Heart right ventricle (tissue), 16 donors: ENCODE results near the gene PADI4. TPM values are rescaled to one million over a fixed set of nuclear protein-coding genes. Genes with fewer than 3 reads are reported as not detected.
A peak's percentile ranks its signal among the peaks of the same experiment; 100 is the strongest.

Experiments
- ATAC-seq, 8 donors: fragments of 200-7000 bp; cut with Tn5 transposase; one replicate each; pipeline ENCODE4 v1.9.1; 2020; ENCODE audit warnings: mild to moderate bottlenecking in 8 of 8, moderate library complexity in 8 of 8, moderate number of reproducible peaks in 1 of 8
- DNase-seq, 2 donors: peaks; one replicate each; pipeline ENCODE4 v3.0.0-alpha.2; 2020
- H3K27ac ChIP-seq, 10 donors: fragments of 200-600 bp; sonication (generic) in 2 of 10; one replicate each; pipeline versions ENCODE4 v1.5.0 to v1.8.0; 2020 to 2022; ENCODE audit warnings: mild to moderate bottlenecking in 3 of 10
- H3K27me3 ChIP-seq, 7 donors: fragments of 200-600 bp; one replicate each; pipeline ENCODE4 v1.8.0; 2021 to 2022; ENCODE audit warnings: mild to moderate bottlenecking in 2 of 7
- H3K36me3 ChIP-seq, 9 donors: fragments of 200-600 bp; sonication (generic) in 1 of 9; one replicate each; pipeline versions ENCODE4 v1.5.0 to v1.8.0; 2020 to 2022; ENCODE audit warnings: mild to moderate bottlenecking in 2 of 9
- H3K4me1 ChIP-seq, 9 donors: fragments of 200-600 bp; sonication (generic) in 1 of 9; one replicate each; pipeline versions ENCODE4 v1.5.0 to v1.8.0; 2020 to 2022; ENCODE audit warnings: mild to moderate bottlenecking in 4 of 9
- H3K4me3 ChIP-seq, 10 donors: fragments of 200-600 bp; sonication (generic) in 2 of 10; one replicate each; pipeline versions ENCODE4 v1.5.0 to v1.8.0; 2020 to 2022; ENCODE audit warnings: mild to moderate bottlenecking in 7 of 10, moderate library complexity in 2 of 10
- H3K9me3 ChIP-seq, 11 donors: fragments of 200-600 bp in 10 of 11; sonication (generic) in 2 of 11; one replicate each; pipeline versions ENCODE4 v1.5.0 to v1.8.0; 2013 to 2022; ENCODE audit warnings: mild to moderate bottlenecking in 2 of 11, control low read depth in 1 of 11, moderate library complexity in 1 of 11
- CTCF ChIP-seq, 9 donors: fragments of 200-600 bp; sonication (generic) in 2 of 9; IDR thresholded peaks; one replicate each; pipeline versions ENCODE4 v1.5.0 to v1.8.0; 2021 to 2022; ENCODE audit warnings: antibody characterized with exemption in 9 of 9, mild to moderate bottlenecking in 5 of 9, moderate library complexity in 1 of 9
- WGBS, 2 donors: extraction: QIAGEN DNeasy Blood & Tissue Kit; methylation state at CpG; one replicate each; pipeline ENCODE4 v1.1.7; 2013; ENCODE audit warnings: inconsistent platforms in 1 of 2; 5-methylcytosine and 5-hydroxymethylcytosine counted together
- intact Hi-C, 10 donors: fragments of 100-400 bp; cut with DNase I; formaldehyde crosslinking; loops; one replicate each; pipeline versions ENCODE4 v1.11.1 to v1.14.2; 2022
- polyA plus RNA-seq, 2 donors: library from polyadenylated mRNA; stranded (reverse); fragments of 200-250 nt; gene quantifications; one replicate each; pipeline ENCODE4 v1.2.3, GENCODE V29; 2013
- total RNA-seq, 10 donors: library from RNA; stranded (reverse); fragmentation: NEBNext Ultra II Directional in 3 of 10; extraction: Animal tissue kit (Norgen Biotek cat#: 25700) in 3 of 10; gene quantifications; one replicate each; pipeline versions ENCODE4 v1.2.1 to v1.2.4, GENCODE V29; 2021 to 2023
- donor health status: Arrhythmogenic right ventricular cardiomyopathy.
- donor health status: ischemic (EF 13 %, LVEDD 7.1; RV severe dilation, severe dysfunction).
- donor health status: healthy with polysubstance abuse.
- donor health status: DM: no; HTN: yes; CAD: no.
- donor health status: DM: no; HTN: no; CAD: no.
- donor health status: ischemic (EF 25% LVEDD 6.9; RV normal size, moderate dysfunction).
- donor health status: ischemic (EF 25% LVEDD 5.7; RV mildly dilated, moderate dysfunction).
- donor health status: healthy.
- donor health status: DM: yes; HTN: yes; CAD: no.
- donor health status: Ischemic cardiomyopathy.
- donor health status: ischemic (EF 35%, LVEDD 5.7; RV mildly dilated, moderate dysfunction).
- donor health status: nonischemic (EF 11% LVEDD 7.7; RV severe dilation, severe dysfunction).
- donor health status: DM: yes; HTN: yes; CAD: no.
- donor health status: PGD.
- donor health status: ischemic (EF 29% LVEDD 5.4; RV normal size, mild dysfunction).
- donor health status: nonischemic (EF 23%, LVEDD 6.1; RV moderate dilation, normal function).

PADI4 gene
- total and polyA plus RNA-seq, 12 donors, result 0.06 to 3.0 (median 0.61) TPM; not detected in 2

DNA sequence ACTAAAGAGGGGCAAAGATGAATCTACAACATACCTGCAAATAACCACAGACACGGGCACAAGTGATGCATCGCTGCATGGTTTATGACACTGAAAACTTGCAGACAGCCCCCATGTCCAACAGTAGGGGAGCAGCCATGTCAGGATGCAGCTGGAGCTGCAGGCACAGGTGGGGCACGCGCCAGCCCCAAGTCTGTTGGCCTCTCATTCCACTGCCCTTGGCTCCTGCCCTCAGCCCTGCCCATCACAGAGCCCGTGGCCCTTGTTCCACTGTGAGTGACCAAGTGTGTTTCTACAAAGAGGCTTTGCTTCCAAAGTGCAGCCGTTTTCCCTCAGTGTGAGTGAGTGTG lies 3.2 kb upstream of the PADI4 start:
- Histone ChIP-seq H3K9me3 (peaks cover 0 to 37% (median 10%) of the 10 kb centered on the region in 11 donors), H3K27me3 (peaks cover 0 to 44% (median 31%) of the 10 kb centered on the region in 7 donors), H3K36me3 (no peaks in the 10 kb centered on the region), H3K4me3 (no peak overlapping the region), H3K27ac (peak overlapping the region in 1 of 10 donors; percentile 56), H3K4me1 (peaks cover 0 to 4% (median 0%) of the 10 kb centered on the region in 9 donors)
- no peak for ATAC-seq
- no peak for DNase-seq
- intact Hi-C loops, result no loop called here
- WGBS, 2 donors, result 50 to 53% methylated on average over 6 of the region's 6 CpGs
- no peak for TF ChIP-seq CTCF (IDR thresholded peaks at IDR 0.05)

GRCh38 chr1:17305576-17306095 lies 2.4 kb upstream of the PADI4 start:
- 63 to 64% methylated on average over 13 to 14 of the region's 14 CpGs for WGBS, 2 donors
- DNase-seq, result no peak
- no peak for TF ChIP-seq CTCF (IDR thresholded peaks at IDR 0.05)
- no peak for ATAC-seq
- H3K9me3 ChIP-seq, result peaks cover 0 to 29% (median 10%) of the 10 kb centered on the region in 11 donors
- peaks cover 0 to 53% (median 39%) of the 10 kb centered on the region in 7 donors for H3K27me3 ChIP-seq
- peaks cover 0 to 4% (median 0%) of the 10 kb centered on the region in 9 donors for H3K4me1 ChIP-seq
- H3K4me3 ChIP-seq, result no peak overlapping the region
- no peak overlapping the region for H3K27ac ChIP-seq
- intact Hi-C loops, result no loop called here
- no peaks in the 10 kb centered on the region for H3K36me3 ChIP-seq

DNA sequence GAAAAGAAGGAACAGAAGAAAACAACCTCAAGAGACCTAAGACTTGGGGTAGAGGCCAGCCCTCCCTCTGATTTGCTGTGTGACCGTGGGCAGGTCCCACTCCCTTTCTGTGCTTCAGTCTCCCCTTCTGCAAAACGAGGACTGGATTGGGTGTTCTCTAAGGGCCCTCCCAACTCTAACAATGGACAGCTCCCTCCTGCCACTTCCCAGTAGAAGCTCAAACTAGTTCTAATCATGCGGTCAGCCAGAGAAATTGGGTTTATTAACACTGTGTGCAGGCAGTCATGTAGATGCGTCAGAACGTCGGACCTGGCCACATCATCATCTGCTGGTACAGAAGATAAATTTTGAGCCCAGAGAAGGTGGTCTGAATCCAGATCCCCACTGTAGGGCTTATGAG lies 1.6 kb upstream of the PADI4 start:
- no peak for TF ChIP-seq CTCF (IDR thresholded peaks at IDR 0.05)
- intact Hi-C loops, result no loop called here
- no peak for ATAC-seq
- WGBS, 2 donors, result 64 to 66% methylated on average over 6 of the region's 6 CpGs
- H3K27me3 ChIP-seq, result peaks cover 0 to 59% (median 44%) of the 10 kb centered on the region in 7 donors
- H3K4me3 ChIP-seq, result no peak overlapping the region
- no peak overlapping the region for H3K27ac ChIP-seq
- DNase-seq, result no peak
- peaks cover 0 to 4% (median 0%) of the 10 kb centered on the region in 9 donors for H3K4me1 ChIP-seq
- no peaks in the 10 kb centered on the region for H3K36me3 ChIP-seq
- peaks cover 0 to 21% (median 8%) of the 10 kb centered on the region in 11 donors for H3K9me3 ChIP-seq

- no peaks in the 10 kb centered on the region for H3K36me3 ChIP-seq
- no peak overlapping the region for H3K27ac ChIP-seq
- ATAC-seq, result no peak
- DNase-seq, result no peak
- no peak overlapping the region for H3K4me3 ChIP-seq
- no peak for TF ChIP-seq CTCF (IDR thresholded peaks at IDR 0.05)
- 42 to 50% methylated on average over 6 of the region's 6 CpGs for WGBS, 2 donors
- peaks cover 0 to 16% (median 4%) of the 10 kb centered on the region in 11 donors for H3K9me3 ChIP-seq
- peaks cover 0 to 64% (median 47%) of the 10 kb centered on the region in 7 donors for H3K27me3 ChIP-seq
- H3K4me1 ChIP-seq, result peaks cover 0 to 4% (median 0%) of the 10 kb centered on the region in 9 donors
- intact Hi-C loops, result no loop called here
These were observed 1.1 kb upstream of the PADI4 start for GRCh38 chr1:17306921-17307320.
